PFSK-1 (cell line): Measurements from ENCODE around the gene CSTF1.

Source experiments
- FOXP2 ChIP-seq: optimal IDR thresholded peaks from 2 replicates; pipeline ENCODE3; 2011; ENCODE audit warnings: borderline replicate concordance, control low read depth, inconsistent platforms; ENCODE audit not compliant: insufficient read depth; ENCODE audit errors: extremely low read length, extremely low read depth
- POLR2AphosphoS5 ChIP-seq: IDR thresholded peaks from 2 replicates; pipeline ENCODE4 v1.6.1; 2012; ENCODE audit warnings: low read depth, mild to moderate bottlenecking, control low read depth, low read length, moderate library complexity
- SIN3A ChIP-seq: IDR thresholded peaks from 2 replicates; pipeline ENCODE4 v1.6.1; 2012; ENCODE audit warnings: mild to moderate bottlenecking, low read length, moderate library complexity, borderline replicate concordance; ENCODE audit not compliant: insufficient read depth
- TAF1 ChIP-seq: IDR thresholded peaks from 2 replicates; pipeline ENCODE4 v1.6.1; 2012; ENCODE audit warnings: low read length, control low read depth, borderline replicate concordance; ENCODE audit not compliant: insufficient read depth
- TF ChIP-seq, protein P1 (sequence below), 2 experiments: IDR thresholded peaks; 2 replicates each; pipeline versions ENCODE4 v1.6.1 to v1.8.0; 2011 to 2012; ENCODE audit warnings: low read depth in 2 of 2, low read length in 2 of 2, control low read depth in 1 of 2, inconsistent platforms in 1 of 2, mild to moderate bottlenecking in 1 of 2, moderate library complexity in 1 of 2; ENCODE audit not compliant: insufficient read depth in 1 of 2

Gene CSTF1

GRCh38 chr20:56392881-56393482 is 537 bp downstream of the CSTF1 start:
- TF ChIP-seq TAF1 (no peak), SIN3A (no peak), POLR2AphosphoS5 (no peak), FOXP2 (no peak)
- TF ChIP-seq, protein P1, sequence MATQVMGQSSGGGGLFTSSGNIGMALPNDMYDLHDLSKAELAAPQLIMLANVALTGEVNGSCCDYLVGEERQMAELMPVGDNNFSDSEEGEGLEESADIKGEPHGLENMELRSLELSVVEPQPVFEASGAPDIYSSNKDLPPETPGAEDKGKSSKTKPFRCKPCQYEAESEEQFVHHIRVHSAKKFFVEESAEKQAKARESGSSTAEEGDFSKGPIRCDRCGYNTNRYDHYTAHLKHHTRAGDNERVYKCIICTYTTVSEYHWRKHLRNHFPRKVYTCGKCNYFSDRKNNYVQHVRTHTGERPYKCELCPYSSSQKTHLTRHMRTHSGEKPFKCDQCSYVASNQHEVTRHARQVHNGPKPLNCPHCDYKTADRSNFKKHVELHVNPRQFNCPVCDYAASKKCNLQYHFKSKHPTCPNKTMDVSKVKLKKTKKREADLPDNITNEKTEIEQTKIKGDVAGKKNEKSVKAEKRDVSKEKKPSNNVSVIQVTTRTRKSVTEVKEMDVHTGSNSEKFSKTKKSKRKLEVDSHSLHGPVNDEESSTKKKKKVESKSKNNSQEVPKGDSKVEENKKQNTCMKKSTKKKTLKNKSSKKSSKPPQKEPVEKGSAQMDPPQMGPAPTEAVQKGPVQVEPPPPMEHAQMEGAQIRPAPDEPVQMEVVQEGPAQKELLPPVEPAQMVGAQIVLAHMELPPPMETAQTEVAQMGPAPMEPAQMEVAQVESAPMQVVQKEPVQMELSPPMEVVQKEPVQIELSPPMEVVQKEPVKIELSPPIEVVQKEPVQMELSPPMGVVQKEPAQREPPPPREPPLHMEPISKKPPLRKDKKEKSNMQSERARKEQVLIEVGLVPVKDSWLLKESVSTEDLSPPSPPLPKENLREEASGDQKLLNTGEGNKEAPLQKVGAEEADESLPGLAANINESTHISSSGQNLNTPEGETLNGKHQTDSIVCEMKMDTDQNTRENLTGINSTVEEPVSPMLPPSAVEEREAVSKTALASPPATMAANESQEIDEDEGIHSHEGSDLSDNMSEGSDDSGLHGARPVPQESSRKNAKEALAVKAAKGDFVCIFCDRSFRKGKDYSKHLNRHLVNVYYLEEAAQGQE (IDR thresholded peaks at IDR 0.05; ENCODE audit: insufficient read depth in 1 of 2, low read depth in 2 of 2, low read length in 2 of 2), result no peak

DNA sequence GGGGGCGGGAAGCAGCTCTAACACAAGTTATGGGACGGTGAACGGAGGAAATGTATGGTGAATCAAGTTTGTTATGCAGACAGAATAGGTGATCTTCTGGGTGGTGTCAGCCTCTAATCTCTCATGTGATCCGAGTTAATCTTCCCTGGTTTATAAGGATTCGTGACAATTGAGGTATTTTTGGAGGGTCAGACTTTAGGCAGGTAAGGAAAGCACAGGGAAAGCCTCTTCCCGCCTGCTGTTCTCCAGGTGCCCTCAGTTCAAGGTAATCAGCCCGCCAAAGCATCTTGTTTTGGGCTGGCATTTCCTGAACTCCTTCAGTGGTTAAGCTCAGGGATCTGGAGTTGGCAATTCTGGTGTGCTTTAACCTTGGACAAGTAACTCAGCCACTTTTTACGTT is 1.2 kb downstream of the CSTF1 start:
- TF ChIP-seq TAF1, result no peak
- TF ChIP-seq, protein P1 (IDR thresholded peaks at IDR 0.05; ENCODE audit: insufficient read depth in 1 of 2, low read depth in 2 of 2, low read length in 2 of 2), result no peak
- no peak for TF ChIP-seq FOXP2
- no peak for TF ChIP-seq SIN3A
- no peak for TF ChIP-seq POLR2AphosphoS5

- no peak for TF ChIP-seq POLR2AphosphoS5
- TF ChIP-seq TAF1, result no peak
- no peak for TF ChIP-seq SIN3A
- TF ChIP-seq FOXP2, result no peak
- TF ChIP-seq, protein P1 (IDR thresholded peaks at IDR 0.05; ENCODE audit: insufficient read depth in 1 of 2, low read depth in 2 of 2, low read length in 2 of 2), result no peak
Observed at GRCh38 chr20:56395166-56395565, 2.7 kb downstream of the CSTF1 start.

GRCh38 chr20:56400001-56400640 is 7.7 kb downstream of the CSTF1 start:
- TF ChIP-seq TAF1 (no peak), POLR2AphosphoS5 (no peak), FOXP2 (no peak), SIN3A (no peak)
- TF ChIP-seq, protein P1 (IDR thresholded peaks at IDR 0.05; ENCODE audit: insufficient read depth in 1 of 2, low read depth in 2 of 2, low read length in 2 of 2), result no peak

DNA sequence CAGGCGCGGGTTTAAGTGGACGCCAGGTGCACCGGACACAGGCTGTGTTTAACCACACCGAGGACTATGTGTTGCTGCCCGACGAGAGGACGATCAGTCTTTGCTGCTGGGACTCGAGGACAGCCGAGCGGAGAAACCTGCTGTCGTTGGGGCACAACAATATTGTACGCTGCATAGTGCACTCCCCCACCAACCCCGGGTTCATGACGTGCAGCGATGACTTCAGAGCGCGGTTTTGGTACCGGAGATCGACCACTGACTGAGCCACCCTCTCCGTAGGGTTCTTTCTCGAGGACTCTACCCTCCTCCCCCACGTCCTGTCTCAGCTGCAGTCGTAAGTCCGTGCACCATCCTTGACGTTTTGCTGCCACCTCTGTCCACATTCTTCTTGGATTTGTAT is 11.0 kb downstream of the CSTF1 start:
- no peak for TF ChIP-seq SIN3A
- TF ChIP-seq, protein P1 (IDR thresholded peaks at IDR 0.05; ENCODE audit: insufficient read depth in 1 of 2, low read depth in 2 of 2, low read length in 2 of 2), result no peak
- TF ChIP-seq POLR2AphosphoS5, result no peak
- TF ChIP-seq TAF1, result no peak
- no peak for TF ChIP-seq FOXP2
